Measurements from ENCODE around the gene ACVRL1.

Gene ACVRL1

DNA sequence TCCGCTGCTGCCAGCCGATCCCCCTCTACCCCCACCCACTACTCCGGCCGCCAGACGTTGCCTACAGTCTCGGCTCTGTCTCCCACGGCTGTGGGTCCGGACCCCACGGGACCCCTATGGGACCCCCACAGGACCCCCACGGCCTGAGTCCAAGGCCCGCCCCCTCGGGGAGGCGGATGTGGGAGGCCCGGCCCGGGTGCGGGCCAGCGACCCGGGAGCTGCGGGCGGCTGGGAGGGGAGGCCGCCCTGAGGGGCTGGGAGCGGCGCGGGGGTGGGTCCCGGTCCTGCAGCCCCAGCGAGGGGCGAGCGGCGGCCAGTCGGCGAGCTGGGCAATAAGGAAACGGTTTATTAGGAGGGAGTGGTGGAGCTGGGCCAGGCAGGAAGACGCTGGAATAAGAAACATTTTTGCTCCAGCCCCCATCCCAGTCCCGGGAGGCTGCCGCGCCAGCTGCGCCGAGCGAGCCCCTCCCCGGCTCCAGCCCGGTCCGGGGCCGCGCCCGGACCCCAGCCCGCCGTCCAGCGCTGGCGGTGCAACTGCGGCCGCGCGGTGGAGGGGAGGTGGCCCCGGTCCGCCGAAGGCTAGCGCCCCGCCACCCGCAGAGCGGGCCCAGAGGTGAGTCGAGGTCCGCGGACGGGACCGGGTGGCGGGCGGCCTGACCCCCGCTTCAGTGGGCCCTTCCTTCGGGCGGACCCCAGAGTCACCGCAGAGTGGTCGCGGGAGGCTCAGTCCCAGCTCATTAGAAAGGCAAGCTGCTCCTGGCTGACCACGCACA is at the start of gene ACVRL1:
TSS of gene ACVRL1 (plus strand) at position 422 of the 773 bp plus-strand sequence. CDS start 4,971 bp downstream, outside the sequence.
- no peak for DNase-seq

DNA sequence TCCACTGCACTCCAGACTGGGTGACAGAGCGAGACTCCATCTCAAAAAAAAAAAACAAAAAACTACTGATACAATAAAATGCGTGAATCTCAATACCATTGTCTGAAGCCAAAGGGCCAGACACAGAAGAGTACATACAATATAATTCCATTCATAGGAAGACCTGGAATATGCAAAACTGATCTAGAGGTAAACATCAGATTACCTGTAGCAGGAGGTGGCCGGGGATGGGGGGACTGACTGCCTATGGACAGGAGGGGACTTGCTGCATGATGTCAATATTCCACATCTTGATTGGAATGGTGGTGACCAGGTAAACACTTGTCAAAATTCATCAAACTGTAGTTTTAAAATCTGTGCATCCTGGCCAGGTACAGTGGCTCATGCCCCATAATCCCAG is 46.3 kb upstream of the ACVRL1 start:
- no peak for DNase-seq

DNA sequence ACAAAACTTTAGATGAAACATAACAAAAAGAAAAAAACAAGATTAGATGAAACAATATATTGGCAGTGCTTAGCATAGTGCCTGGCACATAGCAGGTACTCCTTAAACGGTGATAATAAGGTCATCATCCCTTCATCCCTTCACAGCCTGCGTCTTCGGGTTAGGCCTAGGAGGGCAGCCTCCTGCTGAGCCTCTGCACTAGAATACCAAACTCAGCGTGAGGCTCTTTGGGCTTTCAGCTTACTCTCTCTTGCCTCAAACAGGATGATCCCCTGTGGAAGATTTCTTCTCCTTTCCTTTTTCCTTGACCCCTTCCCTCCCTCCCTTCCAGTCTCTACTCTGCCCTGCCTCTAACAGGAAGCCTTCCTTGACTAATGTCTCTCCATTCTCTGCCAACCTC is 44.4 kb upstream of the ACVRL1 start:
- DNase-seq = no peak

DNA sequence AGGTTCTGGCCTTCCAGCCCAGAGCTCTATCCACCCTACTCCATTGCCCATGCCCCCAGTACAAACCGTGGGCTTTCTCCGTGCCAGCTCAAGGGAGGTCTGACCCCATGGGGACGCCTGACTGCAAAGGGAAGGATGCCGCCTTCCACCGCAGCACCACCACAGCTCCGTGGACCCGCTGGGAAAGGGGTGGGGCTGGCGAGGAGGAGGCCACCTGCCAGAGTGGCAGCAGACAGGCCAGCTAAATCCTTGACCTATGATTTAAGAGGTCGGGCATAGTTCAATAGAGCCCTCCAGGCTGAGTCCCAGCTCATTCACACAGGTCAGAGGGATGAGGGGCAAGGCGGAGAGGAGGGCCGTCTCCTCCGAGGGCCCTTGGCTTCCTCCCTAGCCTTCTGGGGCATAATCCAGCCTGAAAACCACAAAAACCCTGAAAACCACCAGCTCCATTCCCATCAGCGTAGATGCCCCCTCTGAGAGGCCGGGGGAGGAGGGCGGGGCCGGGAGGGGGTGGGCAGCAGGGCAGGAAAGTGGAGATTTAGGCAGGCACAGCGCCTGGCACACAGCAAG is 43.9 kb upstream of the ACVRL1 start:
- DNase-seq = no peak

DNA sequence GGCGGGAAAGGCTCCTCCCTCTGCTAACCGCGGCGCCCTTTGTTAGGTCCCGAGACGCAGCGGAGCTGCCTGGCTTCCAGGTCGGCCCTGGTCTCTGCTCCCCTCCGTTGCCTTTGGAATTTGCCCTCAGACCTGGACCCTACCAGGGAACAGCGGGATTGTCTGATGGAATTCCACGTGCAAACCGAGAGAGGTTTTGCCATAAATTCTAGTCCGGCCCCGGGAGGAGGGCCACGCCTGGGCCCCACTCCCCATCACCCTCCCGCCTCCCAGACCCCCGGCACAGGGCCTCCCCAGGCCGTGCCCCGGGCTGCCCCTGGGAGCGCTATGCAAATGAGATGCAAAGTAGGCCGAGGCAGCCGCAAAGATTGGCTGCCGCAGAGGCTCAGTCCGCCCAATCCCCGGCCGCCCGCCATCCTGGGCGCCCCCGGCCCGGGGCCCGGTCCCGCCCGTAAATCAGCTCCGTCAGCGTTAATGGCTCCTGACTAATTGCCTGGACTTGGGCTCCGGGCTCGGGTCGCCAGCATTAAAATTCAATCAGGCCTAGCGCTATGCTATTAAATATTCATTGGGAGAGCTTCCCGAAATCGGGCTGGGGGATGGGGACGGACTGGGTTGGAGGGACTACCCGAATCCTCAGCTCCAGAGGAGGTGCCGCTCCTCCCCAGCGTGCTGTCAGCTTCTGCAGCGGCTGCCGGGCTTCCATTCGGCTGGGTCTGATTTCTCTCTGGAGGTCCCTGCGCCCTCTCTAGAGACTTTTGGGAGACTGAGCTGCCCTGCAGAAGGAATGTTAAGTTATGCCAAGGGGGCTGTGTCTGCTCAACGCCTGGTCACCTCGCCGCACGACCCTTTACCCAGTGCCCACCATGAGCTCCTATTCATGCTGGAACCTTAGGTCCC is 43.1 kb upstream of the ACVRL1 start:
- DNase-seq = no peak

DNA sequence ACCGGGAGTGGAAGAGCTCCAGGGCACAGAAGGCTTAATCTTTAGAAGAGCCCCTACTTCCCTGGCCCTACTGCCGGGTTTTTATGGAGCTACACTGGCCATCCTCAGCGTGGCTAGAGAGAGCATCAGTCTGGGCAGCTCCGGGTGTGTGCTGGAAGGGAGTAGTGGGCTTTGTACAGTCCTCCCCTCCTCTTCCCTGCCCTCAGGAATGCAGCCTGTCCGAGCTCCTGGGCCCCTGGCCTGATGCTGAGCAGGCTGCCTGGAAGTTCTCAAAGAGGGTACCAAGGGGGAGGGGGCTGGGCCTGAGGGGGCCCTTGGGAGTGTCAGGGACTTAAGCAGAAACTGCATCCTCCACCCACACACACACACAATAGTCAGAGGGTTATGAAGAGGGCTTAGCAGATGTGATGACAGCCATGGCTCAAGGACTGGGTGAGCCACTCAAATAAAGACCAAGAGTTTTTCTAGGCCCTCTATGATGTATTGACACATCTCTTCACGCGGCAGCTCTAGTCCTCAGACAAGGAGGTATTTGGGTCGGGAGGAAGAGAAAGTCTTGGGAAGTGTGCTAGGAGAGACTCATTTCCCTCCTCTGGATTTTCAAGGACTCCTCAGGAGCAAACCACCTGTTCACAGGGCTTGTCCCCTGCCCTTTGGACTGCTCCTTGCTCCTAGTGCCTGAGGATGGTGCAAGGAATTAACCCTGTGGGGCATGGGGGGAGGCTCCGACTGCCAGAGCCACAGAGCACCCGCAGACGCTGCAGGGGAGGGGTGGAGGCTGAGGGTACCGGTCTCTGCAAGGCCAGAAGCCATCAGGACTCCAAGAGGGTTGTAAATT is 42.3 kb upstream of the ACVRL1 start:
- DNase-seq = no peak

DNA sequence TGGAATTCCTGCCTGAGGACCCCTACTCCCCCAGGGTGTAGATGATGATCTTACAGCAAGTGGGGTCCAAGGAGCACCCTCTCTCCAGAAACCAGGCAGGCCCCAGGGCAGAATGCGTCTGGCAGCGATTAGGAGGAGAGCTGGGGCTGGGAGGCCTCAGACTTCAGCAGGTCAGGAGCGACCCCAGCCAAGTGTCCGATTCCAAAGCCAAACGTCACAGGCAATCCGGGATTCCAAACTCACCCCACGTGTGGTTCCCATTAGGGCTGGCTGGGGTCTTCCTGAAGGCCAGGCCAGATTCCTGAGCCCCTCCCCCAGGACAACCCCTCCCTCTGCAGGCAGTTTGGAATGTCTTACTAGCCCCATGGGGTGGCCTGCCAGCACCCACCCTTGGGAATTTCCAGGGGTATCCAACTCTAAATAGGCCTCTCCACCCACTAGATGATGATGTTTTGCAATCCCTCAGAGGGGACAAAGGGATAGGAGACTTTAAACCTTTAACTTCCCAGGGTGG is 41.5 kb upstream of the ACVRL1 start:
- DNase-seq = no peak

DNA sequence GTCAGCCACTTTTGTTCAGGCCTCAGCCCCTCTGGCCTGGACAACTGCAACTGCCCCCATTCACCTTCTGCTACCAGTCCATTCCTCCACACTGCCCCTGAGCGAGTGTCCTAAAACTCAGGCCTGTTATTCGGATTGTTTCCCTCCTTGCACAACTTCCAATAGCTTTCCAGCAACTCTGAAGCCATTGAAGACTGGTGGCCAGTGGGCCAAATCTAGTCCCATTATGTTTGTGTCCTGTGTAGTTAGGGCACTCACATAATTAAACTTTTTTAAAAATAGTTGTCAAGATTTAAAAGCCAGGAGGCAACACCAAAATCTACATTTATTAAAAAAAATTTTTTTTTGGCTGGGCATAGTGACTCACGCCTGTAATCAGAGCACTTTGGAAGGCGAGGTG is 41.0 kb upstream of the ACVRL1 start:
- DNase-seq = no peak

DNA sequence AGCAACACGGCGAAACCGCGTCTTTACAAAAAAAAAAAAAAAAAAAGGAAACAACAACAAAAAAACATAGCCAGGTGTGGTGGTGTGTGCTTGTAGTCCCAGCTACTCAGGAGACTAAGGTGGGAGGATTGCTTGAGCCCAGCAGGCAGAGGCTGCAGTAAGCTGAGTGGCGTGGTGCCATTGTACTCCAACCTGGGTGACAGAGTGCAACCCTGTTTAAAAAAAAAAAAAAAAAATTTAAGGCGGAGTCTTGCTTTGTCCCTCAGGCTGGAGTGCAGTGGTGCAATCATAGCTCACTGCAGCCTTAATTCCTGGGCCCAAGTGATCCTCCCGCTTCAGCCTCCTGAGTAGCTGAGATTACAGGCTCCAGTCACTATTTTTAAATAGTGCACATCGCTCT is 40.5 kb upstream of the ACVRL1 start:
- no peak for DNase-seq

DNA sequence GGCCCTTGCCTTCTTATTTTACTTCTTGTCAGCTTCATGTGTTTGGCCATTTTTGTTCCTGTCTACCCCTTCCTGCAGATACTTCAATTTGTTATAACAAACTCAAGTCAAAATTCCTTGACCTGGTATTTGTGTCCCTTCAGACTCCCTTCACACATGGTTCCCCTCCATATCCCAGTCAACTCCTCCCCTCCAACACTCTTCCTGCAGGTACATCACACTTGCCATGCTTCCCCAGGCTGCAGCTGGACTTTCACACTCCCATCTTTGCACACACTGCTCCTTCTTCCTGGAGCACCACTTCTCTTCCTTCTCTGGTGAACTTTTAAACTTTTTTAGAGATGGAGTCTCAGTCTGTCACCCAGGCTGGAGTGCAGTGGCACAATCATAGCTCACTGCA is 39.9 kb upstream of the ACVRL1 start:
- no peak for DNase-seq

DNA sequence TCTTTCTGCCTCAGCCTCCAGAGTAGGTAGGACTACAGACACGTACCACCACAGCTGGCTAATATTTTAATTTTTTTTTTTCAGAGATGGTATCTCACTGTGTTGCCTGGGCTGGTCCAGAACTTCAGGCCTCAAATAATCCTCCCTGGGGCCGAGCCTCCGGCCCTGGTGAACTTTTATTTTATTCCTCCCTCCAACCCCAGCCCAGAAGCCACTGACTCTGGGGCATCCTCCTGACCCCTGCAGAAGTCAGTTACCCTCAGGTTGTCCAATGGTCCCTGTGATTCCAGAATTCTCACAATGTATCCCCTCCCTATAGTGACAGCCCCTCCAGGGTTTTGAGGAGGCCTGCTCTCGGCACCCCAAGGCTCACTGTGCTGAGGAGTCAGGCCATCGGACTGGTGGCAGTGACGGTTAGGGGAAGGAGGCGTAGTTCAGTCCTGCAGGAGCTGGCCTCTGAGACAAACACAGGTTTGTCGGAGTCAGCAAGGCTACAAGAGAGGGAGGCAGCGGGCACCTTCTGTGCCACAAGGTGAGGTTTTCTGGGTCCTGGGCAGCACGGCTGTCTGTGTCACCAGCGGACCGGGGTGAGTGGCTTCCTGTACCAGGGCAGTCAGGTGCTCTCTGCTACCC is 39.4 kb upstream of the ACVRL1 start:
- no peak for DNase-seq

DNA sequence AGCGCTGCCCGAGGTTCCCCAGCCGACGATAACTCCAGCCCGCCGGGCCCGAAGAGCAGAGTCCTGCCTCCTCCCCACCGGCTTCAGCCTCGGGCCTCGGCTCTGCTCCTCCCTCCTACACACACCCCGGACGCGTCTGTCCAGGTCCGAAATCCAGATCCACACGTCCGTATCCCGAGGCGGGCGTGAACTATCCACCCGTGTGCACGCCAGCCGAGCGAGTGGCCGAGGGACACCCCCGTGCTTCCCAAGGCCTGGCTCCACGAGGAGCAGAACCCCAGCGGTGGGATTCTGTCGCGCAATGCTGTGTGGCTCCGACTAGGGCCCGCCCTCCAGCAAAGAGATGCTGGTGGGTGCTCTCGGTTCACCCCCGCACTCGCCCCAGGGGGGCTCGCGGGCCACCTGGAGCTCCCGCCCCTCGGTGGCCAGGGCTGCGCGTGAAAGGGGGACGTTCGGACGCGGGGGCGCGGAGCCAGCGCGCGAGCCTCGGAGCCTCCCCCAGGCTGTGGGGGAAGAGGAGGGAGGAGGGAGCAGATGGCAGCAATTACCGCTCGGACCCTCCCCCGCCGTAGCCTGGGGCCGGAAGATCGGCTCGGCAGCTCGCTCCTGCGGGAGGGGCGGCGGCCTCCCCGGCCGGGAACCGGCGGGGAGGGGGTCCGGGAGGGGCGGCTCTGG is 38.3 kb upstream of the ACVRL1 start:
- DNase-seq = no peak

DNA sequence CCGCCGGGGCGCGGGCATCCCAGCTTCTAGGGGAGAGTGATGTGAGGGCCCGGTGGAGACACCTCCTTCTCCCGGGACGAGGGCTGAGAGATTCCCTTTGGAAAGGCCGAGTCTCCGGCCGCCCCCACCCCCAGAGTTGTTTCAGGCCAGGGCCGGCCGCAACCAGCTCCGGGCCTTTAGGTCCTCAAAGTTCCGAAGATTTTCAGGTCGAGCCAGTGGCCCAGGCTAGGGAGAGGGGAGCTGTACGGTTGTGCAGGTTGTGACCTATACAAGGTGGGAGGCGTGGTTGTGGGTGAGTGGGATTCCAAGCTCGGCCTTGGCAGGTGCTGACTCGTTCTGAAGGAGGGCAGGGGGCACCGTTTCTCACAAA is 37.8 kb upstream of the ACVRL1 start:
- no peak for DNase-seq

DNA sequence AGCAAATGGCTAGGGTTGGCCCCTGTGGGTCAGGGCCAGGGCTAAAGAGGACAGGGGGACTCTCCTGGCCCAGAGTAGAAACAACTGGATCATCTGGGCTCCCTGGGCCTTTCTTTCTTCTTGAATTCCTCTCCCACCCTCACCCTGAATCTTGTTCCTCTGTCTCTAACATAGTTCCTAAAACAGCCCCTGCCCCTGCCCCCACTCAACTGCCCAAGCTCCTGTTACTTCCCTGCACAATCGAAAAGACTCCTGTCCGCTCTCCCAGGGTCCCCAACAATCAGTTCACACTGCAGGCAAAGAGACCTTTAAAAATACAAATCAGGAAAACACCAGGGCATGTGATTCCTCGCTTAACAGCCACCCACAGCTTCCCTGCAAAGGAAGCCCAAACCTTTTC is 37.4 kb upstream of the ACVRL1 start:
- no peak for DNase-seq

DNA sequence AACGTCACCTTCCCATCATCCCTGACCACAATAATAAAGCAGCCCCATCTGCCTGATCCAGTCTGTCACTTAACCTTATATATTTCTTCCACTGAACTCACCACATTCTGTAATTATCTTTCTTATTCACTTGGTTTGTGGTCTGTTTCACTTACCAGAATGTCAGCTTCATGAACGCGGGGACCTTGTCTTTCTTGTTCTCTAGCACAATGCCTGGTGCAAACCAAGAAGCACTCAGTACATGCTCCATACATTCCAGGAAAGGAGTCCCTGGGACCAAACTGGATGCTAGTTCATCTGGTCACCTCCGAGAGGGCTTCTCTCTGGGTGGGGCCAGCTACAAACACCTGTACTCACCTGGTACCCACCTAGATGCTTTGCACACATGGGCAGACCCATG is 36.8 kb upstream of the ACVRL1 start:
- DNase-seq = no peak

DNA sequence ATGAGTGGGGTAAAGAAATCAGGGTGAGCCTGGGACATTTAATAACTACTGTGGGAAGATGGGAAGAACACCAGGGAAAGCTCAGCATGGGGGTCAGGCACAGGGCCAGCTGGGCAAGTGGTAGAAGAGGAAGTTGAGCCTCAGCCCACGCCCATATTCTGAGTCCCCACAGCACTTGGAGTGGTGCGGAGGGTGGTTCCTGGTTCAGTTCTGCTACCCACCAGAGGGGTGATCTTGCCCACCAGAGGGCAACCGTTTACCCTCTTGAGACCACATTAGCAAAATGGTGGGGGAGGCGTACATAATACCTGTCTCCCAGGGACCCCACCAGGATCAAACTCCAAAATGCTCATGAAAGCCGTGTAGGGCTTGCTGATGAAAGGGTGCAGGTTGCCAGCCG is 36.2 kb upstream of the ACVRL1 start:
- DNase-seq = no peak

DNA sequence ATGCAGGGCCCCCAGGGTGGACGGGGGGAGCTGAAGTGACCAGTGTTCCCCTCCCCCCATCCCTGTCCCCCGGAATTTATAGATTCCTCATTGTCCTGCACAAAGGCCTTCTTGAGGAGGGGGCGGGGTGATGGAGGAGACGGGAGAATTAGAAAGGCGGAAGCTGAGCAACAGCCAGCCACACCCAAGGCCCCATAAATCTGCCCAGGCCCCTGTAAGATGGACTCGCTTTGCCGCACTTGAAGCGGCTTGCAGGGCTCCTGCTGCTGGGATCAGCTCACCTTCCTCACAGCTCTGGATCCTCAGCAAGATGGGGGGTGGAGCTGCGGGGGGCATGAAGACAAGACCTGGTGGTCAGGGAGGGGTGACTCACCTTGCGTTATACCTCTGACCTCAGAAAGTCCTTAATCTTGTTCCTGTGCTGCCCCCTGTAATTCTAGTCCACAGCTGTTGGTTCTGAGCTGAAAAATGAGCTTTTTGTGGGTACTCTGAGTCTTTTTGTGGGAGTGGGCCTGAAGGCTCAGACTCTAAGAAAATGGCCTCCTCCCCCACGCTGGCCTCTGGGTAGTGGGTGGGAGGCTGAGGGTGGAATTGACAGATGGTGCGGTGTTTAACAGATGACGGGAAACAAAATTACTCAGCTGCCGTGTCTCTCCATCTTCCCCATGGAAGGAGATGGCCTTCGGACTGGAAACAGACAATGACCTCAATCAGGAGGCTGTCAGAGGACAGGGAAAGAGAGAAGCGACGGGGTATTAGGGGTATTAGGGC is 35.2 kb upstream of the ACVRL1 start:
- no peak for DNase-seq

DNA sequence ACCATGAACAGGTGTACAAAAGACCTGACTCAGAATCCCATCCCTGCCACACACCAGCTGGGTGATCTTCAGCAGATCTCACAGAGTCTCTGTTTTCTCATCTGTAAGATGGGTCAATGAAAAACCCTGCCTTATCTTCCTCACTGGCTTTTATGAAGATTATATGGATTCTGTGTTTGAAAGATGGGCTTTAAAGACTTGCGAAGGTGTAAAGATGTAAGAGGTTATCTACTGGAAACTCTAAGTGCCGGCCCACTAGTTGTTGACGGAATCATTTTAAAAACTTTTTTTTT is 34.7 kb upstream of the ACVRL1 start:
- DNase-seq = no peak

DNA sequence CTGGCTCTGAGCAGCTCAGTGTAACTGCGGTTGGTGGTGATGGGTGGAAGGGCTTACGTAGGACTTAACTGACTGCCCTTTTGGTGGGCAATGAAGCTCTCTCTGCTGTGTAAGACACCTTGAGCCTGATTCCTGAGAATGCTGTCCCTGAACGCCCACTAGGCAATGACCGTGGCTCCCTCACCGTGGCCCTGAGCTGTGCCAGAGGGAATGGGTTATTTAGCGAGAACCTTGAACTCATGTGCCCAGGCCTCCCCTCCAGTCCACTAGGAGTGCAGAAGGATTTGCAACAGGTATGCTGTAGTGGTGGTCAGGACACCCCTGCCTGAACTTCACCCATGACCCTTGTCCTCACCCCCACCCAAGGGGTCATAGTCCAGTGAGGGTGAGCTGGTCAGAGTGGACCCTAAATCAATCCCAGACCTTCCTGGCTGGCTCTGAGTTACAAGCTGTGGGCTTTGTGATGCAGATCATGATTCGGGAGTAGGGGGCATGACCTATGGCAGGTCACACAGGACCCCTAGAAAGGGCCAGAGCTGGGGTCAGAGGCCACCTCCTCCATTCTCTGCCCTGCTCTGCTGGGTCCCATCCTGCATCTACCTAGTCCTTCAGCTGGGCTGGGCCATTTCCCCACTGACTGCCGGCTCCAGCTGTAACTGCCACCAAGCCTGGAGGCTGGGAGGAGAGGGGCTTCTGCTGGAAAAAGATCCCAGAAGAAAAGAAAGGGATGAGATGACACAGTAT is 33.9 kb upstream of the ACVRL1 start:
- DNase-seq = no peak

DNA sequence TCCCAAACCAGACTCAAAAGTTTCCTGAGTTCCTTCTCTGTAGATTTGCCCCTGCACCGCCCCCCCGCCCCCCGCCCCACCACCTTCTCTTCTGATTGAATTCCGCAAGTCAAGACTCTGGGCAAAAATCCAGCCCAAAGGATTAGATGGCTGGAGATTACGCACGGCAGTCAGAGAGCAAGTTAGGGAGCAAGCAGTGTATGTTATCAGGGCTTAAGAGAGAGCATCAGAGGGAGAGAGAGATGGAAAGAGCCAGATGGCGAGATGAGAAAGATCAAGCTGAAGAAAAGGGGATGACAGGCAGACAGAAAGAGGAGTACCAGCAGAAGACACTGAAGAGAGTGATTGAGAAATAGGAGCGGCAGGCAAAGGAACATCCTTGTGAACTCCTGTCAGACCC is 33.3 kb upstream of the ACVRL1 start:
- DNase-seq = peak; percentile 42

All from DMS 273 treated with DMSO at 0.1 percent for 48 hours (cell line).